K562 (cell line): ENCODE measurements around the gene KLC3. TPM values are rescaled to one million over a fixed set of nuclear protein-coding genes. Genes with fewer than 3 reads are reported as not detected.

Experiments used
- BHLHE40 ChIP-seq: IDR thresholded peaks from 2 replicates; pipeline ENCODE4 v1.6.1; 2011; ENCODE audit warnings: low read length, improper control_type of control experiment
- BRF2 ChIP-seq: IDR thresholded peaks from 3 replicates; pipeline ENCODE4 v1.6.1; 2011; ENCODE audit warnings: borderline replicate concordance, mild to moderate bottlenecking; ENCODE audit not compliant: insufficient read length, insufficient read depth
- E2F3 ChIP-seq: fragments of 250-450 bp; sonication (Bioruptor Pico); IDR thresholded peaks from 2 replicates; pipeline ENCODE4 v1.4.0; 2020; ENCODE audit warnings: mild to moderate bottlenecking
- FOXK2 ChIP-seq, 2 experiments: fragments of 450-650 bp; IDR thresholded peaks in 1 of 2; conservative IDR thresholded peaks in 1 of 2; 2 replicates each; pipeline ENCODE4 v1.6.1; 2016; ENCODE audit warnings: low read depth in 2 of 2, mild to moderate bottlenecking in 1 of 2
- HIVEP1 ChIP-seq: fragments of 250-450 bp; sonication (Bioruptor Pico); IDR thresholded peaks from 2 replicates; pipeline ENCODE4 v1.4.0; 2020; ENCODE audit warnings: mild to moderate bottlenecking
- HMG20A ChIP-seq: fragments of 450-650 bp; formaldehyde crosslinking; conservative IDR thresholded peaks from 2 replicates; pipeline ENCODE4 v1.4.0; 2020; ENCODE audit warnings: mild to moderate bottlenecking, mixed read lengths
- KLF10 ChIP-seq: fragments of 250-450 bp; sonication (Bioruptor Pico); IDR thresholded peaks from 2 replicates; pipeline ENCODE4 v1.6.1; 2021; ENCODE audit warnings: matching md5 sums
- MBD1 ChIP-seq: fragments of 250-450 bp; sonication (Bioruptor Pico); IDR thresholded peaks from 2 replicates; pipeline ENCODE4 v1.8.0; 2022; ENCODE audit warnings: inconsistent platforms
- MBD2 ChIP-seq: sonication (generic); IDR thresholded peaks from 2 replicates; pipeline ENCODE4 v1.6.1; 2016; ENCODE audit warnings: low read depth, borderline replicate concordance
- MITF ChIP-seq: IDR thresholded peaks from 2 replicates; pipeline ENCODE4 v1.6.1; 2014; ENCODE audit warnings: antibody characterized with exemption
- PHB ChIP-seq: fragments of 250-450 bp; sonication (Bioruptor Pico); IDR thresholded peaks from 2 replicates; pipeline ENCODE4 v1.5.0; 2021
- PKNOX1 ChIP-seq: fragments of 450-650 bp; IDR thresholded peaks from 2 replicates; pipeline ENCODE4 v1.6.1; 2016
- RBM22 ChIP-seq: fragments of 200-400 bp; formaldehyde crosslinking; IDR thresholded peaks from 2 replicates; pipeline ENCODE4 v1.6.1; 2018; ENCODE audit warnings: low read length, low read depth; ENCODE audit not compliant: poor library complexity, severe bottlenecking
- SETDB1 ChIP-seq: IDR thresholded peaks from one replicate; pipeline ENCODE4 v1.6.1; 2012; ENCODE audit warnings: low read length, control low read depth, inconsistent platforms
- SIN3A ChIP-seq, 2 experiments: fragments of 150-350 bp in 1 of 2; IDR thresholded peaks; 2 replicates each; pipeline ENCODE4 v1.6.1; 2011 to 2016; ENCODE audit warnings: borderline replicate concordance in 2 of 2, low read depth in 2 of 2, low read length in 2 of 2, mild to moderate bottlenecking in 2 of 2, moderate library complexity in 2 of 2; ENCODE audit not compliant: control insufficient read depth in 1 of 2
- SRSF1 ChIP-seq: fragments of 200-400 bp; formaldehyde crosslinking; IDR thresholded peaks from 2 replicates; pipeline ENCODE4 v1.6.1; 2017; ENCODE audit warnings: mild to moderate bottlenecking, low read depth, low read length, moderate library complexity
- TBL1XR1 ChIP-seq, 2 experiments: IDR thresholded peaks; 2 replicates each; pipeline ENCODE4 v1.6.1; 2012; ENCODE audit warnings: improper control_type of control experiment in 2 of 2, low read length in 2 of 2, mild to moderate bottlenecking in 1 of 2
- XRCC5 ChIP-seq: fragments of 200-400 bp; formaldehyde crosslinking; IDR thresholded peaks from 2 replicates; pipeline ENCODE4 v1.6.1; 2017; ENCODE audit warnings: low read depth, mild to moderate bottlenecking, low read length
- ZFP30 ChIP-seq: fragments of 250-450 bp; sonication (Bioruptor Pico); IDR thresholded peaks from 2 replicates; pipeline ENCODE4 v1.8.0; 2022; ENCODE audit warnings: moderate library complexity, mild to moderate bottlenecking, inconsistent platforms, borderline replicate concordance
- ZNF41 ChIP-seq: fragments of 250-450 bp; sonication (Bioruptor Pico); conservative IDR thresholded peaks from 2 replicates; pipeline ENCODE4 v1.4.0; 2020; ENCODE audit warnings: mild to moderate bottlenecking
- polyA plus RNA-seq, 8 experiments: library from polyadenylated mRNA; depleted of rRNA in 4 of 8; stranded (reverse) in 5 of 8; unstranded in 3 of 8; fragments of >200 nt; fragmentation: Nextera tagmentation in 2 of 8; fragmentation: Illumina TruSeq in 1 of 8; extraction: Ambion mirVana in 2 of 8; extraction: Trizol in 1 of 8; gene quantifications; 2 replicates each; pipeline versions ENCODE4 v1.2.1 to v1.2.3, GENCODE V29; 2011 to 2014; ENCODE audit warnings: inconsistent platforms in 1 of 8, missing spikeins in 1 of 8
- total RNA-seq, 7 experiments: library from RNA; depleted of rRNA in 6 of 7; stranded (reverse); fragments of >200 nt in 6 of 7; fragmentation: Illumina TruSeq in 2 of 7; extraction: Trizol in 2 of 7; gene quantifications; 2 replicates each; pipeline versions ENCODE4 v1.2.1 to v1.2.3, GENCODE V29; 2011 to 2021; ENCODE audit warnings: low replicate concordance in 1 of 7
- TF ChIP-seq, protein P1 (sequence below): sonication (generic); formaldehyde crosslinking; IDR thresholded peaks from 2 replicates; pipeline ENCODE4 v1.9.0; 2022; ENCODE audit warnings: mild to moderate bottlenecking, missing genetic modification reagents

Gene KLC3
- total and polyA plus RNA-seq, 9 of the 15 experiments (the other 6 are each of a cell fraction or from before 2014, with no cell fraction given), result 0.03 to 1.2 (median 0.59) TPM; not detected in 3

DNA sequence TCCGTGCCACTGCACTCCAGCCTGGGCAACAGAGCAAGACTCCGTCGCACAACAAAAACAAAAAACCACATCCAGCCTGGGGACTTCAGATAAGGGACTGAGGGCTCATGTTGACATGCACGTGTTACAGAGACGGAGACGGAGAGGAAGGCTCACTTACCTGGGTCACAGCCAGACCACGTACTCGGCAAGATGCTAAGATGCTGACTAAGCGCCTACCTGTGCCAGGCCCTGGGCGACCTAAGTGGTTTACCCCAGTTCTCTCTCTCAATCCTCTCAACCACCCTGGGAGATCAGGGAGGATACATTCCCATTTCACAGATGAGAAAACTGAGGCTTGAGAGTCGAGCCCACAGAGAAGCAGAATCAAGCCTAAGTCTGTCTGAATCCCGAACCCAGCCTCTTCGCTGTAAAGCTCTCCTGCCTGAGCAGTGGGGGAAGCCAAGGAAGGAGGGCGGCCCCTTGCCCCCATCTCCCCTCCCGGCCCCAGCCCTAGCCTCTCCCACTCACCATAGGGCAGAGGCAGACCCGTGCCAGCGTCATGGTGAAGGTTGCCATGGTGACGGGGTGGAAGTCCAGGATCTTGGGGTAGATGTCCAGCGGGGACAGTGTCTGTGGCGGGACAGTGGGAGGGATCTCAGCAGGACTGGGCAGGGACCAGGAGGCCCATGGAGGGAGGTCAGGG, 16.4 kb downstream of the KLC3 start (continued):
- TF ChIP-seq SIN3A (IDR thresholded peaks at IDR 0.05; ENCODE audit: borderline replicate concordance in 2 of 2, control insufficient read depth in 1 of 2, low read depth in 2 of 2, low read length in 2 of 2) (no peak), TBL1XR1 (IDR thresholded peaks at IDR 0.05; ENCODE audit: low read length in 2 of 2) (no peak), FOXK2 (conservative IDR thresholded peaks at IDR 0.05 in 1 of 2, IDR thresholded peaks at IDR 0.05 in 1 of 2; ENCODE audit: low read depth in 2 of 2) (0 out of 4 replicates have a peak, but pooled peaks of 1 of the 2 experiments have one; percentile 25), MBD1 (CRISPR knock-in tag) (no peak), BHLHE40 (peak; percentile 71), PKNOX1 (no peak), BRF2 (no peak), MBD2 (no peak), HMG20A (CRISPR knock-in tag) (no peak), HIVEP1 (CRISPR knock-in tag) (no peak), SRSF1 (no peak), SETDB1 (no peak), XRCC5 (no peak), ZFP30 (CRISPR knock-in tag) (no peak), PHB (CRISPR knock-in tag) (no peak), KLF10 (CRISPR knock-in tag) (no peak), ZNF41 (no peak), E2F3 (CRISPR knock-in tag) (no peak), MITF (no peak), RBM22 (no peak)
- TF ChIP-seq, protein P1, sequence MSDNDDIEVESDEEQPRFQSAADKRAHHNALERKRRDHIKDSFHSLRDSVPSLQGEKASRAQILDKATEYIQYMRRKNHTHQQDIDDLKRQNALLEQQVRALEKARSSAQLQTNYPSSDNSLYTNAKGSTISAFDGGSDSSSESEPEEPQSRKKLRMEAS (CRISPR knock-in tag), result peak; percentile 34
